Activated naive CD8-positive, alpha-beta T cell (primary cell): ENCODE results near the gene NOL9.

Source experiments
- H3K27ac Mint-ChIP-seq: one replicate; pipeline ENCODE4 v1.8.0; 2021; ENCODE audit warnings: mixed read lengths
- H3K27me3 Mint-ChIP-seq: one replicate; pipeline ENCODE4 v1.8.0; 2021; ENCODE audit warnings: mixed read lengths
- H3K36me3 Mint-ChIP-seq: one replicate; pipeline ENCODE4 v1.8.0; 2021; ENCODE audit warnings: mixed read lengths
- H3K4me1 Mint-ChIP-seq: one replicate; pipeline ENCODE4 v1.8.0; 2021; ENCODE audit warnings: low read depth, mixed read lengths
- H3K4me3 Mint-ChIP-seq: one replicate; pipeline ENCODE4 v1.8.0; 2021; ENCODE audit warnings: mild to moderate bottlenecking, mixed read lengths
- H3K9me3 Mint-ChIP-seq: one replicate; pipeline ENCODE4 v1.8.0; 2021; ENCODE audit warnings: low read depth, mixed read lengths

Gene NOL9

DNA sequence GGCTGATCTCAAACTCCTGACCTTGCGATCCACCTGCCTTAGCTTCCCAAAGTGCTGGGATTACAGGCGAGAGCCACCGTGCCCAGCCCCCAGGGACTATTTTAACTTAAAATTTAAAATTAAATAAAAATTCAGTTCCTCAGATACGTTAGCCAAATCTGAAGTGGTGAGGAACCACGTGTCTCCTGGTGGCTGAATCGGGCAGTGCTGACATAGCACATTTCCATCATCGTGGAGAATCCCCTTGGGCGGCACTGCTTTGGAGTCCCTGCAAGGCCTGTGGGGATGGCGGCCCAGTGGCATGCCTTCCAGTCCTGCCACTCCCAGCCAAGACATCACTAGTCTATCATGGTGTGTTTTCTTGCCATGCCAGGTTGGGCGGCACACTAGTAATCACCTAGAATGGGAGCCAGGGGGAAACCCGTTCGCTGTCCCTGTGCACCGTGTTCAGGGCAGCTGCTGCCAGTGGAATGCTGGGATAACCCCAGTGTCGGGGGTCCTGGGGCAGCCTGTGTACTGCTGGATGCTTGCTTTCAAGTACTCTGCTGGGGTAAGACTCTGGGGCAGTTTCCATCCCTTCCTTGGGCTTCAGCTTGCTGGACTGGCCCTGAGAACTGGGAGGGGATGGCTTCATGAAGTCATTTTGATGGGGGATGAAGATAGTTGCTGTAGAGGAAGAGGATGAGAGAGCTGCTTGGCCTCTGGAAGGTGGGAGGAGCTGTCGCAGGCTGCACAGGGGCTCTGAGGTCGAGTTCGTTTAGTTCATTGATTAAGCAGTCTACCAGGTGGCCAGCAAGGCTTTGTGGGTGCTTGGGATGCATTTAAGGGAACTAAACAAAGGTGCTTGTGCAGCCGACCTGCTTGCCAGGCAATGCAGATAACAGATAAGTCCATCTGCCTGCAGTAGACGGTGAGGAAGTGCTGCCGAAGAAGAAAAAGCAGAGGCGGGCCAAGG, 30.1 kb upstream of the NOL9 start:
- H3K4me3 Mint-ChIP-seq = no peak overlapping the region
- no peaks in the 10 kb centered on the region for H3K36me3 Mint-ChIP-seq
- no peaks in the 10 kb centered on the region for H3K27me3 Mint-ChIP-seq
- H3K27ac Mint-ChIP-seq = no peak overlapping the region
- H3K9me3 Mint-ChIP-seq = no peaks in the 10 kb centered on the region
- peaks cover 44% of the 10 kb centered on the region for H3K4me1 Mint-ChIP-seq

DNA sequence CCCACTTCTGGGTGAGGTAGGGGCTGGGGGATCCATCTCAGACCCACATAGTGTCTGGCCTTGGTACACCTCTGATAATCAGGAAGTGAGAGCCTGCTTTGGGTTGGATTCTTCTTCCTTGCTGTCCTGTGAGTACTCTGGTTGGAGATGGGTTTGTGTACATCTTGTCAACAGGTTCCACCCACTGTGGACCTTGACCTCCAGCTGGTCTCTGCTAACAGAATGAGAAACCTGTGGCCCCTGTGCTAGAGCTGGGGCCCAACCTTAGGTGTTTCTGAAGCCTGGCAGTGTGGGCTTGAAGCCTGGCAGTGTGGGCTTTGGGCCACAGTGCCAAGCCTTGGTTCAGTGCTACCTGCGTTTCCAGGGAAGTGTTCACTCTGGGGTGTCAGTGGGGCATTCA, 28.1 kb upstream of the NOL9 start:
- peak overlapping the region; percentile 95 for H3K4me3 Mint-ChIP-seq
- H3K27me3 Mint-ChIP-seq = no peaks in the 10 kb centered on the region
- no peaks in the 10 kb centered on the region for H3K36me3 Mint-ChIP-seq
- H3K4me1 Mint-ChIP-seq = peaks cover 42% of the 10 kb centered on the region
- H3K9me3 Mint-ChIP-seq = no peaks in the 10 kb centered on the region
- peak overlapping the region; percentile 59 for H3K27ac Mint-ChIP-seq

DNA sequence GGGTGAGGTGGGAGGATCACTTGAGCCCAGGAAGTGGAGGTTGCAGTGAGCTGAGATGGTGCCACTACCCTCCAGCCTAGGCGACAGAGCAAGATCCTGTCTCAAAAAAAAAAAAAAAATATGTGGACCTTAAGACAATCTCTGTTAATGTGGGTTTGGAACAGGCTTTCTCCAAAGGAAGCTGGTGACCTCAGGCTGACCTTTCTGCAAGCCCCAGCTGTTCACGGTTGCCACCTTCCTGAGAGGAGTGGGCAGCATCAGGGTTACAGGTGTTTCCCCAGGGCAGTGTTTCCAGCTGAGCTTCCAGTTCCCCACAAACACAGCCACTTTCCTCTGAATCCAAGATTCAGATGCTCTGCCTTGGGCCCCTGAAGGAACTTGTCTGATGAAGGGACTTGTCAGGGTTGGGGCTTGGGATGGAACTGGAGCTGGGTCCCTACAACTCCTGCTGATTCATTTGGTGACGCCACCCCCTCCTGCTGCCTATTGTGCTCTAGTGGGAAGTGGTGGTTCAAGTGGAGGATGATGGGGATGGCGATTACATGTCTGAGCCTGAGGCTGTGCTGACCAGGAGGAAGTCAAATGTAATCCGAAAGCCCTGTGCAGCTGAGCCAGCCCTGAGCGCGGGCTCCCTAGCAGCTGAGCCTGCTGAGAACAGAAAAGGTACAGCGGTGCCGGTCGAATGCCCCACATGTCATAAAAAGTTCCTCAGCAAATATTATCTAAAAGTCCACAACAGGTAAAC, 27.4 kb upstream of the NOL9 start:
- peaks cover 39% of the 10 kb centered on the region for H3K4me1 Mint-ChIP-seq
- no peaks in the 10 kb centered on the region for H3K27me3 Mint-ChIP-seq
- no peaks in the 10 kb centered on the region for H3K9me3 Mint-ChIP-seq
- H3K4me3 Mint-ChIP-seq = peak overlapping the region; percentile 95
- H3K27ac Mint-ChIP-seq = peak overlapping the region; percentile 59
- H3K36me3 Mint-ChIP-seq = no peaks in the 10 kb centered on the region

DNA sequence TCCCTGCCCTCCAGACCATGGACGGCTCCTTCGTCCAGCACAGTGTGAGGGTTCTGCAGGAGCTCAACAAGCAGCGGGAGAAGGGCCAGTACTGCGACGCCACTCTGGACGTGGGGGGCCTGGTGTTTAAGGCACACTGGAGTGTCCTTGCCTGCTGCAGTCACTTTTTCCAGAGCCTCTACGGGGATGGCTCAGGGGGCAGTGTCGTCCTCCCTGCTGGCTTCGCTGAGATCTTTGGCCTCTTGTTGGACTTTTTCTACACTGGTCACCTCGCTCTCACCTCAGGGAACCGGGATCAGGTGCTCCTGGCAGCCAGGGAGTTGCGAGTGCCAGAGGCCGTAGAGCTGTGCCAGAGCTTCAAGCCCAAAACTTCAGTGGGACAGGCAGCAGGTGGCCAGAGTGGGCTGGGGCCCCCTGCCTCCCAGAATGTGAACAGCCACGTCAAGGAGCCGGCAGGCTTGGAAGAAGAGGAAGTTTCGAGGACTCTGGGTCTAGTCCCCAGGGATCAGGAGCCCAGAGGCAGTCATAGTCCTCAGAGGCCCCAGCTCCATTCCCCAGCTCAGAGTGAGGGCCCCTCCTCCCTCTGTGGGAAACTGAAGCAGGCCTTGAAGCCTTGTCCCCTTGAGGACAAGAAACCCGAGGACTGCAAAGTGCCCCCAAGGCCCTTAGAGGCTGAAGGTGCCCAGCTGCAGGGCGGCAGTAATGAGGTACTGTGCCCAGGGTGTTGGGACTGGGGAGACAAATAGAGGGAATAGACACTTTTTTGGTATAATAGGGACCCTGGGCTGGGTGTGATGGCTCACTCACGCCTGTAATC, 26.5 kb upstream of the NOL9 start:
- Mint-ChIP-seq H3K4me3 (peak overlapping the region; percentile 95), H3K36me3 (no peaks in the 10 kb centered on the region), H3K27ac (peak overlapping the region; percentile 72), H3K4me1 (peaks cover 37% of the 10 kb centered on the region), H3K27me3 (no peaks in the 10 kb centered on the region), H3K9me3 (no peaks in the 10 kb centered on the region)

DNA sequence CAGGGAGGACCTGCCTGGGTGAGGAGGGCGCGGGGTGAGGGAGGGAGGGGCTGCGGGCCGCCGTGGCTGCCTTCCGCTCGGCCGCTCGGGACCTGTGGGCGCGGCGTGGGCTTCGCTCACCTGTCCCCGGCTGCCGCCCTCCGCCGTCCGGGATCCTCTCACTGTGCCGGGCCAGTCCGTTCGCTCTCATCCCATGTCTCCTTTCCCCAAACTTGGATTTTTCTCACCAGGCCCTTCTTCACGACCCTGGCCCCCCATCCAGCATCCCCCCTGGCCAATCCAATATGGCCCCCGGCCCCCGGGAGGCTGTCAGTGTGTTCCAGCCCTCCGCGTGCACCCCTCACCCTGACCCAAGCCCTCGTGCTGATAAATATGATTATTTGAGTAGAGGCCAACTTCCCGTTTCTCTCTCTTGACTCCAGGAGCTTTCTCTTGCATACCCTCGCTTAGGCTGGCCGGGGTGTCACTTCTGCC, 25.8 kb upstream of the NOL9 start:
- H3K4me1 Mint-ChIP-seq = peaks cover 37% of the 10 kb centered on the region
- H3K9me3 Mint-ChIP-seq = no peaks in the 10 kb centered on the region
- peak overlapping the region; percentile 95 for H3K4me3 Mint-ChIP-seq
- no peaks in the 10 kb centered on the region for H3K36me3 Mint-ChIP-seq
- peak overlapping the region; percentile 87 for H3K27ac Mint-ChIP-seq
- no peaks in the 10 kb centered on the region for H3K27me3 Mint-ChIP-seq

DNA sequence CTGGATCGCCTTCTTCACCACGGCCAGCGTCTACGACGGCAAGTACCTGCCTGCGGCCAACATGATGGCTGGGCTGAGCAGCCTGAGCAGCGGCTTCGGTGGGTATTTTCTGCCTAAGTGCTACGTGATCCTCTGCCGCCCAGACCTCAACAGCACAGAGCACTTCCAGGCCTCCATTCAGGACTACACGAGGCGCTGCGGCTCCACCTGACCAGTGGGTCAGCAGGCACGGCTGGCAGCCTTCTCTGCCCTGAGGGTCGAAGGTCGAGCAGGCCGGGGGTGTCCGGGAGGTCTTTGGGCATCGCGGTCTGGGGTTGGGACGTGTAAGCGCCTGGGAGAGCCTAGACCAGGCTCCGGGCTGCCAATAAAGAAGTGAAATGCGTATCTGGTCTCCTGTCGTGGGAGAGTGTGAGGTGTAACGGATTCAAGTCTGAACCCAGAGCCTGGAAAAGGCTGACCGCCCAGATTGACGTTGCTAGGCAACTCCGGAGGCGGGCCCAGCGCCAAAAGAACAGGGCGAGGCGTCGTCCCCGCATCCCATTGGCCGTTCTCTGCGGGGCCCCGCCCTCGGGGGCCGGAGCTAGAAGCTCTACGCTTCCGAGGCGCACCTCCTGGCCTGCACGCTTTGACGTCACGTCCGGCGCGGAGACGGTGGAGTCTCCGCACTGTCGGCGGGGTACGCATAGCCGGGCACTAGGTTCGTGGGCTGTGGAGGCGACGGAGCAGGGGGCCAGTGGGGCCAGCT, 25.2 kb upstream of the NOL9 start, which contains the start of gene ZBTB48:
ZBTB48 (plus strand) TSS at position 621 of the 745 bp plus-strand sequence. CDS start 616 bp downstream, outside the sequence.
- H3K4me1 Mint-ChIP-seq = peaks cover 31% of the 10 kb centered on the region
- H3K4me3 Mint-ChIP-seq = peak within 1 kb of the TSS; percentile 95
- no peaks in the 10 kb centered on the region for H3K9me3 Mint-ChIP-seq
- no peaks in the 10 kb centered on the region for H3K36me3 Mint-ChIP-seq
- H3K27me3 Mint-ChIP-seq = no peaks in the 10 kb centered on the region
- H3K27ac Mint-ChIP-seq = peak within 1 kb of the TSS; percentile 87

DNA sequence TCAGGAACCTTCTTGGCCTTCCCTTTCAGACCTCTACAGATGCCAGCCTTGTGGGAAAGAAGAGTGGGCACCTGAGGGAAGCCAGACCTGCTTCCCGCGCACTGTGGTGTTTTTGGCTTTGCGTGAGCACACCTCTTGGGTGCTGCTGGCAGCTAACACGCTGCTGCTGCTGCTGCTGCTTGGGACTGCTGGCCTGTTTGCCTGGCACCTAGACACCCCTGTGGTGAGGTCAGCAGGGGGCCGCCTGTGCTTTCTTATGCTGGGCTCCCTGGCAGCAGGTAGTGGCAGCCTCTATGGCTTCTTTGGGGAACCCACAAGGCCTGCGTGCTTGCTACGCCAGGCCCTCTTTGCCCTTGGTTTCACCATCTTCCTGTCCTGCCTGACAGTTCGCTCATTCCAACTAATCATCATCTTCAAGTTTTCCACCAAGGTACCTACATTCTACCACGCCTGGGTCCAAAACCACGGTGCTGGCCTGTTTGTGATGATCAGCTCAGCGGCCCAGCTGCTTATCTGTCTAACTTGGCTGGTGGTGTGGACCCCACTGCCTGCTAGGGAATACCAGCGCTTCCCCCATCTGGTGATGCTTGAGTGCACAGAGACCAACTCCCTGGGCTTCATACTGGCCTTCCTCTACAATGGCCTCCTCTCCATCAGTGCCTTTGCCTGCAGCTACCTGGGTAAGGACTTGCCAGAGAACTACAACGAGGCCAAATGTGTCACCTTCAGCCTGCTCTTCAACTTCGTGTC, 24.5 kb upstream of the NOL9 start:
- Mint-ChIP-seq H3K36me3 (no peaks in the 10 kb centered on the region), H3K27ac (peak overlapping the region; percentile 22), H3K27me3 (no peaks in the 10 kb centered on the region), H3K4me1 (peaks cover 28% of the 10 kb centered on the region), H3K4me3 (peak overlapping the region; percentile 95), H3K9me3 (no peaks in the 10 kb centered on the region)

DNA sequence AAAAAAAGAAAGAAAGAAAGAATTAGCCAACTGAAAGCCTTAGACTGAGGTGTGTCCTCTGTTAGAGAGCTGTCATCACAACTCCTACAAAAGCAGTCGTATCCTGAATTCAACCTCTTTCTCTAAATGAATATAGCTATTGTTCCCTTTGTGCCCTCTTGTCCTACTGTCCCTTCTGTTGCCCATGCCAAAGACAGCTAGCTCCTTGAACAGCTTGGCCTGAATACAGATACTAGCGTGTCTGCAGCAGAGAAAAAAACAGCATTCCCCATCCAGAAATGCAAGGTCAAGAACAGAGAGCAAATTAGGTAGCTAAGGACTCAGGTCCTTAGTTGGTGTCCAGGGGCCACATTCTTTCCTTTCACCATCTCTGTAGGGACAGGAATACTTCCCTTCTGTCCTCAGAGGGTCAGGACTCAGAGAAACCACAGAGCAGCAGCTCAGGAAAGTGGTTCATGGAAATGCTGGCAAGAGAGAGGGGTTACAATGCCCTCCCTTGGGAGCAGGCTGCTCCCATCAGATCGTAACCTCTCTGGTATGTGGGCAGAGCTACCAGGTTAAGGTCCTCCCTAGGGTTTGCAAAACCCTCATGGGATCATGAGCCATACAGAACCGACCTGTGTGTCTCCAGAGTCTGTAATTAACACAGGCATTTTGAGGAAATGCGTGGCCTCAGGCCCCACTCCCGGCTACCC, 23.7 kb upstream of the NOL9 start:
- no peaks in the 10 kb centered on the region for H3K36me3 Mint-ChIP-seq

DNA sequence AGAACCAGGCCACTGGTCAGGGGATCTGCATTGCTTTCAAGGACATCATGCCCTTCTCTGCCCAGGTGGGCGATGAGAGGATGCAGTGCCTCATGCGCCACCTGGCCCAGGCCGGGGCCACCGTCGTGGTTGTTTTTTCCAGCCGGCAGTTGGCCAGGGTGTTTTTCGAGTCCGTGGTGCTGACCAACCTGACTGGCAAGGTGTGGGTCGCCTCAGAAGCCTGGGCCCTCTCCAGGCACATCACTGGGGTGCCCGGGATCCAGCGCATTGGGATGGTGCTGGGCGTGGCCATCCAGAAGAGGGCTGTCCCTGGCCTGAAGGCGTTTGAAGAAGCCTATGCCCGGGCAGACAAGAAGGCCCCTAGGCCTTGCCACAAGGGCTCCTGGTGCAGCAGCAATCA, 20.5 kb upstream of the NOL9 start:
- Mint-ChIP-seq H3K27ac (no peak overlapping the region), H3K36me3 (no peaks in the 10 kb centered on the region)

More for the DNA sequence above, 23.7 kb upstream of the NOL9 start:
- Mint-ChIP-seq H3K9me3 (no peaks in the 10 kb centered on the region), H3K4me3 (no peak overlapping the region), H3K27me3 (no peaks in the 10 kb centered on the region), H3K27ac (no peak overlapping the region), H3K4me1 (peaks cover 28% of the 10 kb centered on the region)

DNA sequence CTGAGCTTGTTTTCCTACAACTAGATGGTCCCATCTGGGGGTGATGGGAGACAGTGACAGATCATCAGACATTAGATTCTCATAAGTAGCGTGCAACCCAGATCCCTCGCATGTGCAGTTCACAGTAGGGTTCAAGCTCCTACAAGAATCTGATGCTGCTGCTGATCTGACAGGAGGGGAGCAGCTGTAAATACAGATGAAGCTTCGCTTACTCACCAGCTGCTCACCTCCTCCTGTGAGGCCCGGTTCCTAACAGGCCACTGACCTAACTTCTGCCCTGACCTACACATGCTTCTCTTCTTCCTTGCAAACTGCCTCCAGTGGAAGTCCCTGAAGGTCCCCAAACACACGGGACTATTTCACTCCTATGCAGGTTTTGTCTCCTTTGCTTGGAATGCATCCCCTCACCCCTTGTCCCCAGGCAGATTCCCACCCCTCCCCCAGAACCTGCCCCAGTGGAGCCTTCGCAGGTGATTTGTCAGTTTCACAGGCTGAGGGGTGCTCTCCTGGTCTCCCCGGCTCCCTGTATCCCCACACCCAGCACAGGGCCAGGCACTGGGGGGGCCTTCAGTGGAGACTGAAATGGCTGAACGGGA, 19.8 kb upstream of the NOL9 start:
- H3K27ac Mint-ChIP-seq = no peak overlapping the region
- H3K27me3 Mint-ChIP-seq = no peaks in the 10 kb centered on the region
- no peak overlapping the region for H3K4me3 Mint-ChIP-seq
- no peaks in the 10 kb centered on the region for H3K4me1 Mint-ChIP-seq
- H3K9me3 Mint-ChIP-seq = no peaks in the 10 kb centered on the region
- no peaks in the 10 kb centered on the region for H3K36me3 Mint-ChIP-seq

More for the DNA sequence above, 20.5 kb upstream of the NOL9 start:
- Mint-ChIP-seq H3K4me1 (peaks cover 7% of the 10 kb centered on the region), H3K9me3 (no peaks in the 10 kb centered on the region), H3K27me3 (no peaks in the 10 kb centered on the region), H3K4me3 (no peak overlapping the region)

DNA sequence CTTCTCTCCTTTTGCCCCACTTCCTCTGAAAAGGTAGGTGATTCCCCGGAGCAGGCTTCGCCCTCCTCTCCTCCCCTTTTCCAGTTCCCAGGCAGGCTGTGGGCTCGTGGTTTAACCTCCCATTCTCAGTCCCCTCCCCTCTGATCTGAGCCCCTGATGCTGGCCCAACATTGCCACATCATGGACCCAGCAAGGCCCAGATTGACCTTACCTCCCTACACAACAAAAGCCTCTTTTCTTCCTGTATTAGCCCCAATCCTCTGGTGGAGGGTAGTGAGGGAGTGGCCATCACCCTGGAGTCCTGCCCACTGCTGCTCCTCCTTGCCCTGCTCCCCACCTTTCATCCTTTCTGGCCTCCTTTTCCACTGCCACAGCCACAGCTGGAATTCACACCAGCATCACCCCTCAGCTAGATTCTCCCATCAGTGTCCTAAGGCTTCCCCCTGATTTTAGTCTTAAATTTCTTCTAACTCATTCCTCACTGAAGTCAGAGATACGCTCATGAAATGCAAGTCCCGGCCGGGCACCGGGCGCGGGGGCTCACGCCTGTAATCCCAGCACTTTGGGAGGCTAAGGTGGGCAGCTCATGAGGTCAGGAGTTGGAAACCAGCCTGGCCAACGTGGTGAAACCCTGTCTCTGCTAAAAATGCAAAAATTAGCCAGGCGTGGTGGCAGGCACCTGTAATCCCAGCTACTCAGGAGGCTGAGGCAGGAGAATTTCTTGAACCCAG, 18.5 kb upstream of the NOL9 start:
- Mint-ChIP-seq H3K27ac (no peak overlapping the region), H3K27me3 (no peaks in the 10 kb centered on the region), H3K4me1 (no peaks in the 10 kb centered on the region), H3K36me3 (no peaks in the 10 kb centered on the region), H3K9me3 (no peaks in the 10 kb centered on the region), H3K4me3 (no peak overlapping the region)

DNA sequence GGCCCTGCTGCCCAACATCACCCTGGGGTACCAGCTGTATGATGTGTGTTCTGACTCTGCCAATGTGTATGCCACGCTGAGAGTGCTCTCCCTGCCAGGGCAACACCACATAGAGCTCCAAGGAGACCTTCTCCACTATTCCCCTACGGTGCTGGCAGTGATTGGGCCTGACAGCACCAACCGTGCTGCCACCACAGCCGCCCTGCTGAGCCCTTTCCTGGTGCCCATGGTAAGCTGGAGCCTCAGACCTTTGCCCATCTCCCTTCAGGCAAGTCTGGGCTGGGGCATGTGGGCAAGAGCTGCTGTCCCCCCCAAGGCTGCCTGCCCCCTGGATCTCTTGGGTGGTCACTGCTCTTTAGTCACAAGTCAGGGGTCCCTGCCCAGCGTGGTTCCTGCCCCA, 16.7 kb upstream of the NOL9 start:
- Mint-ChIP-seq H3K4me3 (no peak overlapping the region), H3K27ac (no peak overlapping the region), H3K9me3 (no peaks in the 10 kb centered on the region), H3K4me1 (no peaks in the 10 kb centered on the region), H3K36me3 (no peaks in the 10 kb centered on the region), H3K27me3 (no peaks in the 10 kb centered on the region)
